ENCODE data around the gene RAB10.
"Not testable (repeated sequence)": the region's sequence is repeated elsewhere in the genome, so short reads cannot be mapped to it uniquely, and the experiment has no call there.

DNA sequence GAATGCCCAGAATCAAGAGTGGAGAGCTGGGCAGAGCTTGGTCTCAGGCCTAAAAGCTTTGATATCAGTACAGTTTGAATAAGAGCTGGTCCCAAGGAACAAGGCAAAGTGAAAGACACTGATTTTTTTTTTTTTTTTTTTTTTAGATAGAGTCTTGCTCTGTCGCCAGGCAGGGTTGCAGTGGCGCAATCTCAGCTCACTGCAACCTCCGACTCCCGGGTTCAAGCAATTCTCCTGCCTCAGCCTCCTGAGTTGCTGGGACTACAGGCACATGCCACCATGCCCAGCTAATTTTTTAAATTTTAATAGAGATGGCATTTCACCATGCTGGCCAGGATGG, 17.2 kb upstream of the RAB10 start:
- TF ChIP-seq, protein P1, sequence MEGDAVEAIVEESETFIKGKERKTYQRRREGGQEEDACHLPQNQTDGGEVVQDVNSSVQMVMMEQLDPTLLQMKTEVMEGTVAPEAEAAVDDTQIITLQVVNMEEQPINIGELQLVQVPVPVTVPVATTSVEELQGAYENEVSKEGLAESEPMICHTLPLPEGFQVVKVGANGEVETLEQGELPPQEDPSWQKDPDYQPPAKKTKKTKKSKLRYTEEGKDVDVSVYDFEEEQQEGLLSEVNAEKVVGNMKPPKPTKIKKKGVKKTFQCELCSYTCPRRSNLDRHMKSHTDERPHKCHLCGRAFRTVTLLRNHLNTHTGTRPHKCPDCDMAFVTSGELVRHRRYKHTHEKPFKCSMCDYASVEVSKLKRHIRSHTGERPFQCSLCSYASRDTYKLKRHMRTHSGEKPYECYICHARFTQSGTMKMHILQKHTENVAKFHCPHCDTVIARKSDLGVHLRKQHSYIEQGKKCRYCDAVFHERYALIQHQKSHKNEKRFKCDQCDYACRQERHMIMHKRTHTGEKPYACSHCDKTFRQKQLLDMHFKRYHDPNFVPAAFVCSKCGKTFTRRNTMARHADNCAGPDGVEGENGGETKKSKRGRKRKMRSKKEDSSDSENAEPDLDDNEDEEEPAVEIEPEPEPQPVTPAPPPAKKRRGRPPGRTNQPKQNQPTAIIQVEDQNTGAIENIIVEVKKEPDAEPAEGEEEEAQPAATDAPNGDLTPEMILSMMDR (IDR thresholded peaks at IDR 0.05) = not testable (repeated sequence)
- not testable (repeated sequence) for TF ChIP-seq POLR2A, POLR2AphosphoS5, EP300 (IDR thresholded peaks at IDR 0.05)

Measured in upper lobe of left lung (tissue), 4 donors.